Fibroblast of lung (primary cell): ENCODE results near the gene PTAR1. TPM values are rescaled to one million over a fixed set of nuclear protein-coding genes. Genes with fewer than 3 reads are reported as not detected.

Source experiments
- DNase-seq, 2 donors: peaks; one replicate each; pipeline versions ENCODE4 v3.0.0 to v3.0.0-alpha.2; 2010; ENCODE audit warnings: low read depth in 2 of 2
- H2AFZ ChIP-seq: 2 replicates; pipeline ENCODE4 v1.5.1; 2012; ENCODE audit warnings: low read length, control low read depth, inconsistent platforms
- H3K27ac ChIP-seq: 2 replicates; pipeline ENCODE4 v1.5.1; 2011; ENCODE audit warnings: low read length, control low read depth; ENCODE audit not compliant: insufficient read depth
- H3K27me3 ChIP-seq: 2 replicates; pipeline ENCODE4 v1.5.1; 2011; ENCODE audit warnings: mild to moderate bottlenecking, low read length; ENCODE audit not compliant: control insufficient read depth, insufficient read depth
- H3K36me3 ChIP-seq: 2 replicates; pipeline ENCODE4 v1.5.1; 2011; ENCODE audit warnings: low read length; ENCODE audit not compliant: control insufficient read depth, insufficient read depth
- H3K4me1 ChIP-seq: 2 replicates; pipeline ENCODE4 v1.5.1; 2011; ENCODE audit warnings: low read length; ENCODE audit not compliant: control insufficient read depth, insufficient read depth; ENCODE audit errors: extremely low read depth
- H3K4me2 ChIP-seq: 2 replicates; pipeline ENCODE4 v1.5.1; 2011; ENCODE audit warnings: low read length, control low read depth; ENCODE audit not compliant: insufficient read depth; ENCODE audit errors: extremely low read depth
- H3K4me3 ChIP-seq, 4 experiments: fragments of 200-600 bp in 1 of 4; sonication (generic) in 1 of 4; replicated peaks in 1 of 4; 2 replicates each; pipeline ENCODE4 v1.5.1; 2011 to 2016; ENCODE audit warnings: low read length in 4 of 4, low read depth in 3 of 4, mild to moderate bottlenecking in 3 of 4, control low read depth in 2 of 4, inconsistent platforms in 1 of 4, mixed read lengths in 1 of 4; ENCODE audit not compliant: insufficient read depth in 1 of 4; ENCODE audit errors: control extremely low read depth in 1 of 4
- H3K79me2 ChIP-seq: 2 replicates; pipeline ENCODE4 v1.5.1; 2012; ENCODE audit warnings: mild to moderate bottlenecking, low read length, inconsistent platforms; ENCODE audit not compliant: control insufficient read depth, insufficient read depth
- H3K9ac ChIP-seq: 2 replicates; pipeline ENCODE4 v1.5.1; 2011; ENCODE audit warnings: mild to moderate bottlenecking, low read length, control low read depth; ENCODE audit not compliant: insufficient read depth
- H3K9me3 ChIP-seq: 2 replicates; pipeline ENCODE4 v1.5.1; 2012; ENCODE audit warnings: low read depth, low read length; ENCODE audit not compliant: control insufficient read depth, insufficient read depth
- H4K20me1 ChIP-seq: 2 replicates; pipeline ENCODE4 v1.5.1; 2011; ENCODE audit warnings: low read length; ENCODE audit not compliant: control insufficient read depth, insufficient read depth; ENCODE audit errors: extremely low read depth
- CTCF ChIP-seq, 2 donors: IDR thresholded peaks in 1 of 2; conservative IDR thresholded peaks in 1 of 2; 1 replicate in 1 of 2; 2 replicates in 1 of 2; pipeline ENCODE4 v1.5.1; 2011 to 2012; ENCODE audit warnings: low read length in 2 of 2, control low read depth in 1 of 2, inconsistent platforms in 1 of 2, low read depth in 1 of 2, mild to moderate bottlenecking in 1 of 2
- EZH2 ChIP-seq: IDR thresholded peaks from 2 replicates; pipeline ENCODE4 v1.5.1; 2012; ENCODE audit warnings: low read length, control low read depth, mild to moderate bottlenecking; ENCODE audit errors: missing control alignments
- polyA plus RNA-seq, 2 donors: library from polyadenylated mRNA; depleted of rRNA in 1 of 2; stranded (reverse) in 1 of 2; unstranded in 1 of 2; fragments of >200 nt; gene quantifications; 2 replicates each; pipeline ENCODE4 v1.2.1, GENCODE V29; 2011 to 2012; ENCODE audit warnings: missing spikeins in 1 of 2
- total RNA-seq: library from RNA; depleted of rRNA; stranded (reverse); fragments of >200 nt; gene quantifications from 2 replicates; pipeline ENCODE4 v1.2.1, GENCODE V29; 2014

Gene PTAR1
- total and polyA plus RNA-seq, 2 donors (not counting 1 experiment from before 2014, with no cell fraction given), result 21.7 to 115 TPM

- Histone ChIP-seq H3K4me1 (no peaks in the 10 kb centered on the region), H2AFZ (no peak overlapping the region), H4K20me1 (no peaks in the 10 kb centered on the region), H3K27ac (no peak overlapping the region), H3K4me2 (no peak overlapping the region), H3K27me3 (no peaks in the 10 kb centered on the region), H3K9ac (no peak overlapping the region), H3K9me3 (no peaks in the 10 kb centered on the region), H3K36me3 (no peaks in the 10 kb centered on the region), H3K4me3 (no peak overlapping the region), H3K79me2 (no peaks in the 10 kb centered on the region)
- TF ChIP-seq EZH2 (no peak), CTCF (conservative IDR thresholded peaks at IDR 0.05 in 1 of 2, IDR thresholded peaks at IDR 0.05 in 1 of 2; ENCODE audit: low read depth in 1 of 2, low read length in 2 of 2) (no peak)
- no peak for DNase-seq
Measured at GRCh38 chr9:69689991-69690538, 69.7 kb downstream of the PTAR1 start.

GRCh38 chr9:69683927-69684326 lies 75.9 kb downstream of the PTAR1 start:
- no peak for DNase-seq
- no peaks in the 10 kb centered on the region for H4K20me1 ChIP-seq
- TF ChIP-seq EZH2, result no peak
- no peak for TF ChIP-seq CTCF (conservative IDR thresholded peaks at IDR 0.05 in 1 of 2, IDR thresholded peaks at IDR 0.05 in 1 of 2; ENCODE audit: low read depth in 1 of 2, low read length in 2 of 2)
- no peaks in the 10 kb centered on the region for H3K36me3 ChIP-seq
- no peak overlapping the region for H3K27ac ChIP-seq
- H2AFZ ChIP-seq, result no peak overlapping the region
- H3K9ac ChIP-seq, result no peak overlapping the region
- H3K27me3 ChIP-seq, result no peaks in the 10 kb centered on the region
- H3K79me2 ChIP-seq, result no peaks in the 10 kb centered on the region
- no peak overlapping the region for H3K4me2 ChIP-seq
- H3K4me1 ChIP-seq, result no peaks in the 10 kb centered on the region
- H3K9me3 ChIP-seq, result no peaks in the 10 kb centered on the region
- no peak overlapping the region for H3K4me3 ChIP-seq

GRCh38 chr9:69678843-69679538 lies 80.8 kb downstream of the PTAR1 start:
- no peak for DNase-seq
- no peaks in the 10 kb centered on the region for H4K20me1 ChIP-seq
- H3K4me3 ChIP-seq, result no peak overlapping the region
- no peak overlapping the region for H3K27ac ChIP-seq
- TF ChIP-seq CTCF (conservative IDR thresholded peaks at IDR 0.05 in 1 of 2, IDR thresholded peaks at IDR 0.05 in 1 of 2; ENCODE audit: low read depth in 1 of 2, low read length in 2 of 2), result no peak
- TF ChIP-seq EZH2, result no peak
- H2AFZ ChIP-seq, result no peak overlapping the region
- no peak overlapping the region for H3K4me2 ChIP-seq
- H3K36me3 ChIP-seq, result no peaks in the 10 kb centered on the region
- no peak overlapping the region for H3K9ac ChIP-seq
- no peaks in the 10 kb centered on the region for H3K9me3 ChIP-seq
- H3K27me3 ChIP-seq, result no peaks in the 10 kb centered on the region
- no peaks in the 10 kb centered on the region for H3K79me2 ChIP-seq
- peaks cover 4% of the 10 kb centered on the region for H3K4me1 ChIP-seq
